HepG2 (cell line): ENCODE results near the gene SSPN. TPM values are rescaled to one million over a fixed set of nuclear protein-coding genes. Genes with fewer than 3 reads are reported as not detected.

Source experiments
- CCDC6 ChIP-seq: sonication (generic); formaldehyde crosslinking; IDR thresholded peaks from 2 replicates; pipeline ENCODE4 v1.8.1; 2022; ENCODE audit warnings: mild to moderate bottlenecking, missing genetic modification reagents, moderate library complexity
- FLYWCH1 ChIP-seq: sonication (generic); formaldehyde crosslinking; IDR thresholded peaks from 2 replicates; pipeline ENCODE4 v1.8.1; 2023; ENCODE audit warnings: mild to moderate bottlenecking, missing genetic modification reagents
- FOXA3 ChIP-seq: IDR thresholded peaks from 2 replicates; pipeline ENCODE4 v1.6.1; 2016; ENCODE audit warnings: missing genetic modification reagents, missing compliant biosample characterization
- IKZF4 ChIP-seq: sonication (generic); formaldehyde crosslinking; IDR thresholded peaks from 2 replicates; pipeline ENCODE4 v1.5.1; 2020; ENCODE audit warnings: borderline replicate concordance, mild to moderate bottlenecking, low read depth, missing genetic modification reagents; ENCODE audit errors: not compliant biosample characterization
- KLF15 ChIP-seq: sonication (generic); formaldehyde crosslinking; IDR thresholded peaks from 2 replicates; pipeline ENCODE4 v1.8.1; 2023; ENCODE audit warnings: borderline replicate concordance, mild to moderate bottlenecking, inconsistent platforms, missing genetic modification reagents, mixed read lengths
- NBN ChIP-seq: fragments of 450-650 bp; conservative IDR thresholded peaks from 2 replicates; pipeline ENCODE4 v1.6.1; 2017
- NFKB2 ChIP-seq: sonication (generic); formaldehyde crosslinking; IDR thresholded peaks from 2 replicates; pipeline ENCODE4 v1.4.0; 2020; ENCODE audit warnings: missing genetic modification reagents, borderline replicate concordance
- PHF5A ChIP-seq: IDR thresholded peaks from one replicate; pipeline ENCODE4 v1.6.1; 2018; ENCODE audit warnings: low read depth, missing genetic modification reagents; ENCODE audit not compliant: unreplicated experiment
- SAFB2 ChIP-seq: sonication (generic); formaldehyde crosslinking; IDR thresholded peaks from 2 replicates; pipeline ENCODE4 v1.5.1; 2020; ENCODE audit warnings: missing genetic modification reagents, low read depth, mild to moderate bottlenecking, borderline replicate concordance
- SAP130 ChIP-seq: IDR thresholded peaks from 2 replicates; pipeline ENCODE4 v1.6.1; 2016; ENCODE audit warnings: low read depth
- SOX6 ChIP-seq, 2 experiments: fragments of 450-650 bp in 1 of 2; sonication (generic) in 1 of 2; formaldehyde crosslinking in 1 of 2; IDR thresholded peaks; 2 replicates each; pipeline versions ENCODE4 v1.4.0 to v1.6.1; 2017 to 2020; ENCODE audit warnings: antibody characterized with exemption in 1 of 2, mild to moderate bottlenecking in 1 of 2, missing genetic modification reagents in 1 of 2
- TEAD3 ChIP-seq: optimal IDR thresholded peaks from 2 replicates; pipeline ENCODE3; 2016; ENCODE audit warnings: borderline replicate concordance
- ZFAT ChIP-seq: sonication (generic); formaldehyde crosslinking; conservative IDR thresholded peaks from 2 replicates; pipeline ENCODE4 v1.8.1; 2023; ENCODE audit warnings: missing genetic modification reagents, inconsistent platforms
- ZFP1 ChIP-seq: IDR thresholded peaks from 2 replicates; pipeline ENCODE4 v1.6.1; 2016
- ZFP41 ChIP-seq: sonication (generic); formaldehyde crosslinking; IDR thresholded peaks from 2 replicates; pipeline ENCODE4 v1.4.0; 2020; ENCODE audit warnings: mild to moderate bottlenecking, missing genetic modification reagents, borderline replicate concordance
- ZNF101 ChIP-seq: sonication (generic); formaldehyde crosslinking; IDR thresholded peaks from 2 replicates; pipeline ENCODE4 v1.4.0; 2020; ENCODE audit warnings: mild to moderate bottlenecking, low read depth, missing genetic modification reagents, borderline replicate concordance
- ZNF777 ChIP-seq: sonication (generic); formaldehyde crosslinking; IDR thresholded peaks from 2 replicates; pipeline ENCODE4 v1.4.0; 2020; ENCODE audit warnings: missing genetic modification reagents
- ZSCAN25 ChIP-seq: sonication (generic); formaldehyde crosslinking; IDR thresholded peaks from 2 replicates; pipeline ENCODE4 v1.8.0; 2022; ENCODE audit warnings: mild to moderate bottlenecking, missing genetic modification reagents
- polyA plus RNA-seq, 8 experiments: library from polyadenylated mRNA; depleted of rRNA in 3 of 8; stranded (reverse) in 7 of 8; unstranded in 1 of 8; fragments of >200 nt; fragmentation: Illumina TruSeq in 4 of 8; extraction: Trizol in 4 of 8; gene quantifications; 2 replicates each; pipeline versions ENCODE4 v1.2.1 to v1.2.3, GENCODE V29; 2011 to 2016; ENCODE audit warnings: low read depth in 4 of 8, missing spikeins in 1 of 8, mixed read lengths in 1 of 8; ENCODE audit not compliant: insufficient read depth in 1 of 8
- total RNA-seq, 5 experiments: library from RNA; depleted of rRNA; stranded (reverse); fragments of >200 nt; fragmentation: Illumina TruSeq; extraction: Trizol; gene quantifications; 2 replicates each; pipeline ENCODE4 v1.2.3, GENCODE V29; 2016; ENCODE audit warnings: low read depth in 1 of 5
- TF ChIP-seq, protein P1 (sequence below): sonication (generic); formaldehyde crosslinking; IDR thresholded peaks from 2 replicates; pipeline ENCODE4; 2020; ENCODE audit warnings: missing genetic modification reagents, mild to moderate bottlenecking, borderline replicate concordance
- TF ChIP-seq, protein P2 (sequence below): sonication (generic); formaldehyde crosslinking; IDR thresholded peaks from 2 replicates; pipeline ENCODE4 v1.4.0; 2020; ENCODE audit warnings: mild to moderate bottlenecking, low read depth, missing genetic modification reagents
- TF ChIP-seq, protein P3 (sequence below): sonication (generic); formaldehyde crosslinking; IDR thresholded peaks from 2 replicates; pipeline ENCODE4 v1.4.0; 2020; ENCODE audit warnings: mild to moderate bottlenecking, missing genetic modification reagents, borderline replicate concordance
- TF ChIP-seq, protein P4 (sequence below): sonication (generic); formaldehyde crosslinking; IDR thresholded peaks from 2 replicates; pipeline ENCODE4 v1.8.1; 2022; ENCODE audit warnings: mild to moderate bottlenecking, missing genetic modification reagents

Gene SSPN
- total and polyA plus RNA-seq, 2 of the 13 experiments (the other 11 are each of a cell fraction or from before 2014, with no cell fraction given): not detected

DNA sequence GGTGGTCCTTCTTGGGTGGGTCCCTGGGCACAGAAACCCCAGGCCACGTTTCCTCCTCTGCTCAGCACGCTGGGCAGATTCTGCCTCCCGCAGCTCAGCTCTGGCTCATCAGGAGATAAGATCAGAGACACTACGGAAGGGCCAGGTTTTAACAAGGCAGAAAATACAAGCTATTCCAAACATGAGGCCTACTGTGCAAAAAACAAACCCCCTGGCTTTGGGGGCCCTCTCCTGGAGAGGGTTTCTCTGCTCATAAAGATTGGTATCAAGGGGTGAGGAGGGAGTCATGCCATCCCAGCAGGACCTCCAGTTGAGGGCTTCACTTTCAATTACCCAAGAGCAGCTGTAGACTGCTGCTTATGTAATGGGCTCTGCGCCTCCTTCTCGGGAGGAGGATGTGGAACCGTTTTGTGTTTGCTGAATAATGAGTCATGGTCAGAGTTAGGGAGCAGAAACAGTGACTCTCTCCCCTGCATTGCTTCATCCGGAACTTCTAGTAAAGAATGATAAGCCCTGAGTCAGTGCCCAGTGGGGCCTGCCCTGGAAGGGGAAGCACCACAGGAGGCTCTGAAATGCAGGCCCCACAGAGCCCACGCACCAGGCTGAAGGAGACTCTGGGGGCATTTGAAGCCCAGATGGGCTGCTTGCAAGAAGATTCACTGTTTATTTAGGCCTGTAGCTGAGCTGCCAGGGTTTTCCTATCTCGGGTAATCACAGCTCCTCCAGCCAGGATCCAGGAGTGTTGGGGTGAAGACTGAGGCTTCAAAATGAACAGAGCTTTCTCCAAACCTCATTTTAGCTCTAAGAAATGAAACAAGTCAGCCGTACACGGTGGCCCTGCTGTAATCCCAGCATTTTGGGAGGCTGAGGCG is 79.3 kb downstream of the SSPN start (continued):
- TF ChIP-seq, protein P1, sequence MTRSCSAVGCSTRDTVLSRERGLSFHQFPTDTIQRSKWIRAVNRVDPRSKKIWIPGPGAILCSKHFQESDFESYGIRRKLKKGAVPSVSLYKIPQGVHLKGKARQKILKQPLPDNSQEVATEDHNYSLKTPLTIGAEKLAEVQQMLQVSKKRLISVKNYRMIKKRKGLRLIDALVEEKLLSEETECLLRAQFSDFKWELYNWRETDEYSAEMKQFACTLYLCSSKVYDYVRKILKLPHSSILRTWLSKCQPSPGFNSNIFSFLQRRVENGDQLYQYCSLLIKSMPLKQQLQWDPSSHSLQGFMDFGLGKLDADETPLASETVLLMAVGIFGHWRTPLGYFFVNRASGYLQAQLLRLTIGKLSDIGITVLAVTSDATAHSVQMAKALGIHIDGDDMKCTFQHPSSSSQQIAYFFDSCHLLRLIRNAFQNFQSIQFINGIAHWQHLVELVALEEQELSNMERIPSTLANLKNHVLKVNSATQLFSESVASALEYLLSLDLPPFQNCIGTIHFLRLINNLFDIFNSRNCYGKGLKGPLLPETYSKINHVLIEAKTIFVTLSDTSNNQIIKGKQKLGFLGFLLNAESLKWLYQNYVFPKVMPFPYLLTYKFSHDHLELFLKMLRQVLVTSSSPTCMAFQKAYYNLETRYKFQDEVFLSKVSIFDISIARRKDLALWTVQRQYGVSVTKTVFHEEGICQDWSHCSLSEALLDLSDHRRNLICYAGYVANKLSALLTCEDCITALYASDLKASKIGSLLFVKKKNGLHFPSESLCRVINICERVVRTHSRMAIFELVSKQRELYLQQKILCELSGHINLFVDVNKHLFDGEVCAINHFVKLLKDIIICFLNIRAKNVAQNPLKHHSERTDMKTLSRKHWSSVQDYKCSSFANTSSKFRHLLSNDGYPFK (CRISPR knock-in tag): no peak
- TF ChIP-seq IKZF4 (CRISPR knock-in tag): no peak
- TF ChIP-seq SAFB2 (CRISPR knock-in tag): no peak
- peak; percentile 71 for TF ChIP-seq TEAD3 (CRISPR knock-in tag)
- TF ChIP-seq, protein P2, sequence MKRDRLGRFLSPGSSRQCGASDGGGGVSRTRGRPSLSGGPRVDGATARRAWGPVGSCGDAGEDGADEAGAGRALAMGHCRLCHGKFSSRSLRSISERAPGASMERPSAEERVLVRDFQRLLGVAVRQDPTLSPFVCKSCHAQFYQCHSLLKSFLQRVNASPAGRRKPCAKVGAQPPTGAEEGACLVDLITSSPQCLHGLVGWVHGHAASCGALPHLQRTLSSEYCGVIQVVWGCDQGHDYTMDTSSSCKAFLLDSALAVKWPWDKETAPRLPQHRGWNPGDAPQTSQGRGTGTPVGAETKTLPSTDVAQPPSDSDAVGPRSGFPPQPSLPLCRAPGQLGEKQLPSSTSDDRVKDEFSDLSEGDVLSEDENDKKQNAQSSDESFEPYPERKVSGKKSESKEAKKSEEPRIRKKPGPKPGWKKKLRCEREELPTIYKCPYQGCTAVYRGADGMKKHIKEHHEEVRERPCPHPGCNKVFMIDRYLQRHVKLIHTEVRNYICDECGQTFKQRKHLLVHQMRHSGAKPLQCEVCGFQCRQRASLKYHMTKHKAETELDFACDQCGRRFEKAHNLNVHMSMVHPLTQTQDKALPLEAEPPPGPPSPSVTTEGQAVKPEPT (CRISPR knock-in tag): no peak
- TF ChIP-seq KLF15 (CRISPR knock-in tag): no peak
- TF ChIP-seq CCDC6 (CRISPR knock-in tag): no peak
- no peak for TF ChIP-seq SOX6 (IDR thresholded peaks at IDR 0.05)
- peak; percentile 81 for TF ChIP-seq SOX6 (CRISPR knock-in tag; IDR thresholded peaks at IDR 0.05)
- no peak for TF ChIP-seq ZFP41 (CRISPR knock-in tag)
- TF ChIP-seq, protein P3, sequence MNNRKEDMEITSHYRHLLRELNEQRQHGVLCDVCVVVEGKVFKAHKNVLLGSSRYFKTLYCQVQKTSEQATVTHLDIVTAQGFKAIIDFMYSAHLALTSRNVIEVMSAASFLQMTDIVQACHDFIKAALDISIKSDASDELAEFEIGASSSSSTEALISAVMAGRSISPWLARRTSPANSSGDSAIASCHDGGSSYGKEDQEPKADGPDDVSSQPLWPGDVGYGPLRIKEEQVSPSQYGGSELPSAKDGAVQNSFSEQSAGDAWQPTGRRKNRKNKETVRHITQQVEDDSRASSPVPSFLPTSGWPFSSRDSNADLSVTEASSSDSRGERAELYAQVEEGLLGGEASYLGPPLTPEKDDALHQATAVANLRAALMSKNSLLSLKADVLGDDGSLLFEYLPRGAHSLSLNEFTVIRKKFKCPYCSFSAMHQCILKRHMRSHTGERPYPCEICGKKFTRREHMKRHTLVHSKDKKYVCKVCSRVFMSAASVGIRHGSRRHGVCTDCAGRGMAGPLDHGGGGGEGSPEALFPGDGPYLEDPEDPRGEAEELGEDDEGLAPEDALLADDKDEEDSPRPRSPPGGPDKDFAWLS: no peak
- TF ChIP-seq PHF5A: no peak
- TF ChIP-seq ZSCAN25 (CRISPR knock-in tag): peak; percentile 81; the same call in 1 of the 2 replicates
- no peak for TF ChIP-seq FLYWCH1 (CRISPR knock-in tag)
- no peak for TF ChIP-seq NFKB2 (CRISPR knock-in tag)
- TF ChIP-seq, protein P4, sequence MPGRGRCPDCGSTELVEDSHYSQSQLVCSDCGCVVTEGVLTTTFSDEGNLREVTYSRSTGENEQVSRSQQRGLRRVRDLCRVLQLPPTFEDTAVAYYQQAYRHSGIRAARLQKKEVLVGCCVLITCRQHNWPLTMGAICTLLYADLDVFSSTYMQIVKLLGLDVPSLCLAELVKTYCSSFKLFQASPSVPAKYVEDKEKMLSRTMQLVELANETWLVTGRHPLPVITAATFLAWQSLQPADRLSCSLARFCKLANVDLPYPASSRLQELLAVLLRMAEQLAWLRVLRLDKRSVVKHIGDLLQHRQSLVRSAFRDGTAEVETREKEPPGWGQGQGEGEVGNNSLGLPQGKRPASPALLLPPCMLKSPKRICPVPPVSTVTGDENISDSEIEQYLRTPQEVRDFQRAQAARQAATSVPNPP: no peak
- TF ChIP-seq NBN: no peak
- TF ChIP-seq FOXA3: peak; percentile 86
- TF ChIP-seq ZFAT: no peak
- peak; percentile 38; the same call in 1 of the 2 replicates for TF ChIP-seq ZFP1 (CRISPR knock-in tag)
- TF ChIP-seq SAP130: peak; percentile 86
- TF ChIP-seq ZNF777: no peak
- TF ChIP-seq ZNF101 (CRISPR knock-in tag): no peak
